Retina (tissue), 1 donor: ENCODE results near the gene MFAP5.
"Not testable (repeated sequence)": the region's sequence is repeated elsewhere in the genome, so short reads cannot be mapped to it uniquely, and the experiment has no call there.

Experiments used
- DNase-seq: peaks from one replicate; pipeline ENCODE4 v3.0.0-alpha.2; 2016

Gene MFAP5

GRCh38 chr12:8624750-8625149 is 37.9 kb downstream of the MFAP5 start:
- not testable (repeated sequence) for DNase-seq

- no peak for DNase-seq
These were observed 40.0 kb downstream of the MFAP5 start for GRCh38 chr12:8622646-8623045.

DNA sequence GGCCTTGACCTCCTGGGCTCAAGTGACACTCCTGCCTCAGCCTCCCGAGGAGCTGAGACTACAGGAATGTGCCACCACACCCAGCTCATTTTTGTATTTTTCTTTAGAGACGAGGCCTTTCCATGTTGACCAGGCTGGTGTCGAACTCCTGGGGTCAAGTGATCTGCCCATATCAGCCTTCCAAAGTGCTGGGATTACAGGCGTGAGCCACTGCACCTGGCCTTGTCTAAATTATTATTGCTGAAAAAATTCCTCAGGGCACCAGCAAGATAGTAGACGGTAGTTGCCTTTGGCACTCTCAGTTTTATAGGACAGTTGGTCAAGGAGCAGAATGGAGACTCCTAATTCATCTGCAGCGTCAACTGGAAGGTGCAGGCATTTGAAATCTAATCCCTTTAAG is 47.4 kb downstream of the MFAP5 start:
- DNase-seq: no peak

DNA sequence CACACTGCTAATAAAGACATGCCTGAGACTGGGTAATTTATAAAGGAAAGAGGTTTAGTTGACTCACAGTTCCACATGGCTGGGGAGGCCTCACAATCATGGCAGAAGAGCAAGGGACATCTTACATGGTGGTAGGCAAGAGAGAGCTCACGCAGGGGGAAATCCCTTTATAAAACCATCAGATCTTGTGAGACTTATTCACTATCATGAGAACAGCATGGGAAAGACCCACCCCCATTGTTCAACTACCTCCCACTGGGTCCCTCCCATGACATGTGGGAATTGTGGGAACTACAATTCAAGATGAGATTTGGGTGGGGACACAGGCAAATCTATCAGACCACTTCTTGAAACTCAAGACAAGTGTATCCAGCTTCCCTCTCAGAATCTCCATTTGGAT is 48.7 kb downstream of the MFAP5 start:
- not testable (repeated sequence) for DNase-seq

- no peak for DNase-seq
These were observed 50.0 kb downstream of the MFAP5 start, which contains the start of gene AICDA for GRCh38 chr12:8612629-8613028. AICDA (minus strand) TSS chr12:8612859; CDS start chr12:8612767, 92 bp downstream.

DNA sequence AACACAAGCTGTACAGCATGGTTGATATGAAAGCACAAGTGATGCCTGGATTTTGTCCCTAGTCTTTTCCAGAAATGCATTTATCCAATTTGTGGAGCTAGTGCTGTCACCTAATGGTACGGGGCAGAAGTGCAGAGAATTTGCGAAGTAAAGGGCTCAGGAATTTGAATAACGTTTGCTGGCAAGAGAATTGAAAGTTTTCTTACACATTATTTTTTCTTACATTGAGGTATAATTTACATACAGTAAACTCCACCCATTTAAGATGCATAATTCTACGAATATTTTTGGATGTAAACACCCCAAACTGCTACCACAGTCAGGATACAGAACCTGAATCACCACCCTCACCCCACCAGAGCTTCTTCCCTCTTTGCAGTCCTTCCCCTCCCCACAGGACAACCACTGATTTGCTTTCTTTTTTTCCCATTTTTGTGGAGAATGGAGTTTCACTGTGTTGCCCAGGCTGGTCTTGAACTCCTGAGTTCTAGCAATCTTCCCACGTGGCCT is 53.5 kb downstream of the MFAP5 start:
- peak; percentile 32 for DNase-seq

- DNase-seq: no peak
These were observed 55.7 kb downstream of the MFAP5 start for GRCh38 chr12:8606890-8607289.

DNA sequence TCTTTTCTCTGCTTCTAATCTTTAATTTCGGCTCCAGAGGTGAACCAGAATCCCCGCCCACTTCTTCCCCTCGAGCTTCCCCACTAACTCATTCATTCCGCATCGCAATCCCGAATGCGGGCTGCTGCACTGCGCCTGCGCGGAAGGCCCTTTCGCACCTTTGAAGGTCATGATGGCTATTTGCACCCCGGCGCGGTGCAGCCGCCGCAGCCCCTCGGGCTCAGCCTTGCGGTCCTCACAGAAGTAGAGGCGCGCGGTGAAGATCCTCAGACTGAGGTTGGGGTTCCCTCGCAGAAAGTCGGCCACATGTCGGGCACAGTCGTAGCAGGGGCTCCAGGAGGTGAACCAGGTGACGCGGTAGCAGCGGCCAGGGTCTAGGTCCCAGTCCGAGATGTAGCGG is 57.6 kb downstream of the MFAP5 start:
- no peak for DNase-seq

- no peak for DNase-seq
These were observed 58.8 kb downstream of the MFAP5 start for GRCh38 chr12:8603856-8604255.

GRCh38 chr12:8603286-8603685 is 59.3 kb downstream of the MFAP5 start:
- DNase-seq: no peak

- no peak for DNase-seq
These were observed 66.1 kb downstream of the MFAP5 start for GRCh38 chr12:8596561-8596960.
